Measurements from ENCODE around the gene GALNT10. TPM values are rescaled to one million over a fixed set of nuclear protein-coding genes. Genes with fewer than 3 reads are reported as not detected.

The GALNT10 gene
- total RNA-seq, 1 donor from 2014 or later, result 39.8 TPM

- no peaks in the 10 kb centered on the region for H3K9me3 Mint-ChIP-seq
- no peaks in the 10 kb centered on the region for H3K36me3 Mint-ChIP-seq (ENCODE audit: low read depth)
Observed at GRCh38 chr5:154329062-154329461, 138.5 kb downstream of the GALNT10 start.

GRCh38 chr5:154329519-154330040 is 139.0 kb downstream of the GALNT10 start:
- Mint-ChIP-seq H3K27ac (ENCODE audit: unreplicated experiment) (no peak overlapping the region), H3K4me1 (peaks cover 6% of the 10 kb centered on the region), H3K36me3 (ENCODE audit: low read depth) (no peaks in the 10 kb centered on the region), H3K27me3 (ENCODE audit: low read depth) (no peaks in the 10 kb centered on the region), H3K9me3 (no peaks in the 10 kb centered on the region), H3K4me3 (no peak overlapping the region)
- TF ChIP-seq CTCF (conservative IDR thresholded peaks at IDR 0.05), result no peak
- no peak for DNase-seq (ENCODE audit: low read depth, low spot score)

More at GRCh38 chr5:154329062-154329461, 138.5 kb downstream of the GALNT10 start:
- no peak for TF ChIP-seq CTCF (conservative IDR thresholded peaks at IDR 0.05)
- Mint-ChIP-seq H3K27ac (ENCODE audit: unreplicated experiment) (peak overlapping the region; percentile 75), H3K27me3 (ENCODE audit: low read depth) (no peaks in the 10 kb centered on the region), H3K4me1 (peaks cover 6% of the 10 kb centered on the region), H3K4me3 (no peak overlapping the region)
- no peak for DNase-seq (ENCODE audit: low read depth, low spot score)

- Mint-ChIP-seq H3K9me3 (no peaks in the 10 kb centered on the region), H3K36me3 (ENCODE audit: low read depth) (no peaks in the 10 kb centered on the region), H3K4me1 (peaks cover 6% of the 10 kb centered on the region), H3K27ac (ENCODE audit: unreplicated experiment) (no peak overlapping the region), H3K27me3 (ENCODE audit: low read depth) (no peaks in the 10 kb centered on the region), H3K4me3 (no peak overlapping the region)
- no peak for DNase-seq (ENCODE audit: low read depth, low spot score)
- no peak for TF ChIP-seq CTCF (conservative IDR thresholded peaks at IDR 0.05)
Observed at GRCh38 chr5:154330097-154330667, 139.6 kb downstream of the GALNT10 start.

GRCh38 chr5:154331232-154331631 is 140.7 kb downstream of the GALNT10 start:
- H3K27me3 Mint-ChIP-seq (ENCODE audit: low read depth), result no peaks in the 10 kb centered on the region
- H3K4me3 Mint-ChIP-seq, result no peak overlapping the region
- peaks cover 6% of the 10 kb centered on the region for H3K4me1 Mint-ChIP-seq
- H3K9me3 Mint-ChIP-seq, result no peaks in the 10 kb centered on the region
- no peaks in the 10 kb centered on the region for H3K36me3 Mint-ChIP-seq (ENCODE audit: low read depth)
- H3K27ac Mint-ChIP-seq (ENCODE audit: unreplicated experiment), result no peak overlapping the region
- no peak for DNase-seq (ENCODE audit: low read depth, low spot score)
- no peak for TF ChIP-seq CTCF (conservative IDR thresholded peaks at IDR 0.05)

- TF ChIP-seq CTCF (conservative IDR thresholded peaks at IDR 0.05), result no peak
- H3K4me1 Mint-ChIP-seq, result peaks cover 6% of the 10 kb centered on the region
- no peak for DNase-seq (ENCODE audit: low read depth, low spot score)
- H3K4me3 Mint-ChIP-seq, result no peak overlapping the region
- H3K27me3 Mint-ChIP-seq (ENCODE audit: low read depth), result no peaks in the 10 kb centered on the region
- no peak overlapping the region for H3K27ac Mint-ChIP-seq (ENCODE audit: unreplicated experiment)
- no peaks in the 10 kb centered on the region for H3K36me3 Mint-ChIP-seq (ENCODE audit: low read depth)
- no peaks in the 10 kb centered on the region for H3K9me3 Mint-ChIP-seq
Observed at GRCh38 chr5:154331924-154332323, 141.4 kb downstream of the GALNT10 start.

Measured in neural crest cell (in vitro differentiated cells).